T-helper 2 cell treated with Interferon-gamma antibody and Interleukin-4, amounts not matched to agents 100 ng/mL and 5 ng/mL, for 36 hours (primary cell): ENCODE data around the gene PRRC1. TPM values are rescaled to one million over a fixed set of nuclear protein-coding genes. Genes with fewer than 3 reads are reported as not detected.

Source experiments
- intact Hi-C: fragments of 100-400 bp; cut with micrococcal nuclease; formaldehyde crosslinking; loops from one replicate; pipeline ENCODE4 v1.15.1; 2023
- total RNA-seq: library from RNA; stranded (reverse); gene quantifications from 2 replicates; pipeline ENCODE4 v1.2.3, GENCODE V29; 2022

Gene PRRC1
- 51.9 and 56.1 TPM in 2 replicates for total RNA-seq

DNA sequence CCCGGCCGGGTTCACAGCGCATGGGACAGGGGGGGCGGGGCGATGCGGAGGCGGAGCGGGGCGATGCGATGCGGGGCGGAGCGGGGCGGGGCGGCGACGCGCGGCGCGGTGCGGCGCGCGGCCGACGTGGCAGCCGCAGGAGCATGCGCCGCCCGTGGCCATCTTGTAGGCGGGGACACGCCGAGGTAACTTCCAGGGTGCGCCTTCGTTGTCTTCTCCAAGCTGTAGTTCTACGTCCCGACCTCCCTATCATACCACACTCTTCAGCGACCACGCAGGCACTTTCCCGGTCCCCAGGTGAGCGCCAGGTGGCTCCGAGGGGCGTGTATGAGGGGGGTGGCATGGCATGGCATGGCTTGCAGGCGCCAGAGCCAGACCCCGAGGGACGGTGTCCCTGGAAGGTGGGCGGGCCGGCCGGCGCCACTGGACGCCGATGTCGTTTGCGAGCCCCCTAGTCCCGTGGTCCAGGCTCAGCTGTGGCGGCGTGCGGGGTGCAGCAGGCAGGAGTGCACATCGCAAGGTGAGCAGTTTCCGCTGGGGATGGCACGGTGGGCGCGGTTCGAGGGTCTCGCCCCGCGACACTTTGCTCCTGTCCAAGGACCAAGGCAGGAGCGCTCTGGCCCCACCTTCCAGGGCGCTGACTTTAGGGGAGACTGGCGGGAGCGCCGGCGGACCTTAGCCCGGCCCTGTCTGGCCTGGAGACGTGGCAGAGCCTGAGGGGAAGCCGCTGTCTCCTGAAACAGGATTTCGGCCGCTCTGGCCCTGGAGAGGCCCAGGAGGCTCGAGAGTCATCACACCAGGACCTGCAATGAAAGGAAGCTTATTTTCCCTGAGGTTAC is at the start of gene PRRC1:
Gene PRRC1 (plus strand): TSS at position 161 of the 839 bp plus-strand sequence. CDS start 5,840 bp downstream, outside the sequence.
- intact Hi-C loops, result loop anchor here (1.0 to 5.0 kb wide), 7 partner anchors 445 to 1575 kb away; partner anchors contain the start of genes C5orf63, GRAMD2B, ISOC1 and MARCHF3

DNA sequence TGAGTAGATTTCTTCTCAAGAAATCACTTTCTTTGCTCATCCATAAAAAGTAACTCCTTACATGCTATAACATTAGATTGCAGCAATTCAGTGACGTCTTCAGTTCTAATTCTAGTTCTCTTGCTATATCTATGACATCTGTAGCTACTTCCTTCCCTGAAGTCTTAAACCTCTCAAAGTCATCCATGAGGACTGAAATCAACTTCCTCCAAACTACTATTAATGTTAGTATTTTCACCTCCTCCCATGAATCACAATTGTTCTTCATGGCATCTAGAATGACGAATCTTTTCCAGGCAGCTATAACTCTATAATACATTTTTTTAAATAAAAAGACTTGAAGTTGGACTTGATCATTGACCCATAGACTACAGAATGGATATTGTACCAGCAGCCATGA is 46.2 kb upstream of the PRRC1 start:
- intact Hi-C loops, result no loop called here

DNA sequence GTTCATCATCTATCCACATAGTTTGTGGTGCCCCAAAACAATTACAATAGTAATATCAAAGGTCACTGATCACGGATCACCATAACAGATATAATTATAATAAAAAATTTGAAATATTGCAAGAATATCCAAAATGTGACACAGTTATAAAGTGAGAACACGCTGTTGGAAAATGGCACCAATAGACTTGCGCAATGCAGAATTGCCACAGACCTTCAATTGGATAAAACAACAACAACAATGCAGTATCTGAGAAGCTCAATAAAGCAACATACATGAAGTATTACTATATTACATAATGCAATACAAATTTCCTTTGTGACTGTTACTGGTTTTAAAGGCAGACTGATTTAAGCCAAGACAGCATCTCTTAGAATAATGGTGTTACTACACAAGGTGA is 44.7 kb upstream of the PRRC1 start:
- intact Hi-C loops, result no loop called here

DNA sequence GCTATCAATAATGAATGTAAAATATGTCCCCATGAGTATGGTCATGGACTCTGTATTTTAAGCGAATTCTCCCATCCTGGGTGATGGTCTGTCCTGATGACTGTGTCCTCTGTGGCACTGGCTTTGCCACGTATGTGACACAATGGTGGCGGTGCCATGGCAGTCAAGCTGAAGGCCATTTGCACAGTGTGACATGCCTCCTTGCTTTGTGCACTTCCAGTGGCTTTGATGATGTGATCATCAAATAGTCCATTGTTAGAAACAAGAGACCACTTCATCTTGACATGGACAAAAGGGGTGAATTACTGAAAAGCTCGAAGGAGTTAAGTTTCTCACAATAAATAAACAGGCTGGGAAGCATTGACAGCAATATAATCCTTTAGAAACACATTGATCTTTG is 31.0 kb upstream of the PRRC1 start:
- intact Hi-C loops, result no loop called here

DNA sequence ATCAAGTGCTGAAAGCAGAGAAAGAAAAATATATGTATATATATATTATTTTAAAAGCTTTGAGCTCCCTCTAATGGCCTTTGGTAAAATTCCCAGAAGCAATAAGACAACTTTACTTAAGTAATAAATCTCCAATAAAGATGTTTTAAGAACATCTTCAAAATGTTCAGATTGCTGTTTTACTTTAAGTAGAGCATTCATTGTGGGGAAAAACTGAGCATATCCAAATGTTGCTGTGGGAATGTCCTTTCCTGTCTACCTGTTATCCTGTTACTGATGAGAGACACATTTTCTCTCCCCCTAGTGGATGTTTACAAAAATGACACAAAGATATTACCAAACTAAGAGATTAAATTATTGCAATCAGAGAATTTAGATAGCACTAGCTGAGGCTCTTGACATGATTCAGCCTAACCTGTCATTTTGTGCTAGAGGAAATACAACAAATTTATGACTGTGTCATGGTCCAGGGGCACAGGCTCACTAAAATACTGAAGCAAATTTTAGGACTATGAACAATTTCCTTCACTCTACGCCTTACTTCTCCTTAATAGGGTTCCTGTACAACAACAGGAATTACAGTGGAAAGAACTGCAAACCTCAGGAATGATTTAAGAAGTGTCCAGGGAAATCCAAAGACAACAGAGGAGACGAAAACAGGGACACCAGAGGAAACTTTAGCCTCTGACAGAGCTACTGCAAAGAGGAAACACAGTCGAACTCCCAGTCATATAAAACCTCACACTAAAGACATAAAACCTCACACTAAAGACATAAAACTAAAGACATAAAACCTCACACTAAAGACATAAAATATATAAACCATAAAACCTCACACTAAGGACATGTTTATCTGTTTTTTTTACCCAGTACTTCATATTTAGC is 24.3 kb upstream of the PRRC1 start:
- intact Hi-C loops, result loop anchor here (1.0 to 5.0 kb wide), 4 partner anchors 201 to 951 kb away; partner anchors contain the start of gene MEGF10

DNA sequence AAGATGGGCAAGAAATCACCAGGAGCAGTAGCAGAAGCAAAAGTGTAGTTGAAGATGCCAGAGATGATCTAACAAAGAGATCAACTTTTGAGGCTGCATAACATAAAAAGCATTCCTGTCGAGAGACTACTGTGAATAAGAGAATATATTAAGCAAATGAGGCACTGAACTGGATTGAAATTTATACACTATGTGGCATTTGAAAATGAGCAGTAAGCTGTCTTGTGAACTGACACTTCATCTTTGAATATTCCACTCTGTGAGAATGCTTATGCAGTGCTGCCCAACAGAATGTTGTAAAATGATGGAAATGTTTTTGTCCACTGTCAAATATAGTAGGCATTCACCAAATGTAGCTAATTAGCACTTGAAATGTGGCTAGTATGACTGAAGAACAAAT is 18.9 kb upstream of the PRRC1 start:
- intact Hi-C loops, result no loop called here

DNA sequence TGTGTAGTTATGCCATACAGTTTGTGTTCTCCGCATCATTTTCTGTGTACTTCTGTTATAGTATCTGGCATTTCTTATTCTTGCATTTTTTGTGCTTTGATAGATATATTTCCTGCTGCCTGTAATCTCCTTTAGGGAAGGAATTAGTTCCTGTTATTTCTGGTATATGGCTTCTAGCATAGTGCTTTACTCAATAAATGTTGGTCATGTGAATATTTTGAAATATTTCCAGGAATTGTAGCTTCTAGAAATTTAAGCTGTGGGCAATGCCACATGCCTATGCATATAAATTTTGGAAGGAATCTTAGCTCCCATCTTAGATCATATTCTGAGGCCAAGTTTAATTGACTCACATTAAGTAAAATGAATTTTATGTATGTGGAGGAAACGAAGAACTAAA is 11.5 kb upstream of the PRRC1 start:
- intact Hi-C loops, result no loop called here

DNA sequence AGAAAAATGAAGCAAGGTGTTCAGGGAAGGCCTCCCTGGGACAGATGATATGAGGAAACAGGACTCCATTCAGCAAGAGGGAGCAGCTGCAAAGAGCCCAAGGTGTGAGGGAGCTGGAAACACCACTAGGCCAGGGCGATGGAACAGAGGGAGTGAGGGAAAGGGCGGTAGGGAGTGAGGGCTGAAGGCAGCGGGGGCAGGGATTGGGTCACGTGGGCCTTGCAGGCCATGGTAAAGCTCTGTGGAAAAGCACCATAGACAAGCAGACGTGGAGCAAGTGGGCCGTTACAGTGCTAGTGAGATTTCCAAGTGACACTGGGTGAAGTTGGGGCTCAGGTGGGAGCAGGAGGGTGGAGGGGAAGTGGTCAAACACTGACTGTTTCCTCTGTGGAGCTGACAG is 10.8 kb upstream of the PRRC1 start:
- intact Hi-C loops, result no loop called here

DNA sequence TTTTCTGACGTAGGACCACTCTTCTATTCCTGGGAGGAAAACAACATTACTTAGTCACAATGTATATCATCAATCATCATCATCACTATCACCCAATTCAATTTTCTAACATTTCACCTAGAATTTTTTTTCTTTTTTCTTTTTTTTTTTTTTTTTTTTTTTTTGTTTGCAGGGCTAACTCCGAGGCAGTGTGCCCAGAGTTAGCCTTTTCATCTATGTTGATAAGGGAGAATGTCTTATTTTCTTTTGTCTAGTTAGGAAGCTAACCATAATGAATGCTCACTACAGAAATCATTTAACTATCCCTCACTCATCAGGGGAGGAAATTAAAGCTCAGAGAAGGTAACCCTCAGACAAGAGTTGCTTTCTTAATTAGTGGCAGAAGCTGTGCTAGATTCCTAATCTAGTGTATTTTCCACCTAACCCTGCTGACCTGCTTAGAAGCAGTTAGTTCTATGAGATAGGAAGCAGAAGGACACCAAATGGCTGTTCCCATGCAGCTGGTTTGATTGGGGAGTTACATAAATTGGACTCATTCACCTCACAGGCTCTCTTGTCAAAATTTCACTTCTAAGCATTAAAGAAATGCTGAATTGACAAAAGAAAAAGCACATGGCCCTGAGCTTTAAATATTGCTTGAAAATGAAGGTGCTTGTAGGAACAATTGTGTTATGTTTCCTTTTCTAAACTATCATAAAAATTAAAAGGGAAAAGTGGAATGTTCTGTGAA is 8.6 kb upstream of the PRRC1 start:
- intact Hi-C loops, result no loop called here

DNA sequence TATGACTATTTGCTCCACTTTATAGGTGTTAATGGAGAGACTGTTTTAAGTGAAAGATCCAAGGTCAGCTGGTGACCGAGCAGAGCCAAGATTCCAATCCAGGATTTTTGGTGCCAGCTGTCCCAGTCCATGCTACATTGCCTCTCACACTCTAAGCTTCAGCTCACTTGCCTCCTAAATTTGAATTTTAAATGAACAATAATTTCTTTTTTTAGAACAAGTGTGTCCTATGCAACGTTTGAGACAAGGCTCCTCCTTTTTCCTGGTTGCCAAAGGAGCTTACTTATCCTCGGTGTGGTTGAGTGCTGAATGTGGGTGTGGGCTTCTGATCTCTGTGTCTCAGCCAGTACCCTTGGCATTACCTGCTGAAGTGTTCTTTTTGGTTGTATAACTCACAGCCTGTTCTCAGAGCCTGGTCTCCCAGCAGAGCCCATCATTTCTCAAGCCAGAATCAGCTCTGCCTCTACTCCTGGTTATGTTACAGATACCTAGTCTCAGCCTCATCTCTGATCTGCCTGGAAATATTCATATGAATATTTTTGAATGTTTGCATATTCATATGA is 4.0 kb upstream of the PRRC1 start:
- intact Hi-C loops, result no loop called here

DNA sequence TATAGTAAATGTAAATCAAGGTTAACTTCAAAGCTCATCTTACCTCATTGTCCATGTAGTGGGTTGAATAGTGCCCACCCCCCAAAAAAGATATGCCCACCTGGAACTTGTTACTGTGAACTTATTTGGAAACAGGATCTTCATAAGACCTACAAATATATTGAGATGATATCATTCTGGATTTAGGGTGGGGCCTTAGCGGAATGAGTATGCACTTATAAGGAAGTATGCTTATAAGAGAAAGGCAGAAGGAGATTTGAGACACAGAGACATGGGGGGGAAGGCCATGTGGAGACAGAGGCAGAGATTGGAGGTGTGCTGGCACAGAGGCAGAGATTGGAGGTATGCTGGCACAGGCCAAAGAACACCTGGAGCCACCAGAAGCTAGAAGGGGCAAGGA is 2.6 kb upstream of the PRRC1 start:
- intact Hi-C loops, result loop anchor here (5.0 kb wide), 3 partner anchors 443 to 1577 kb away; partner anchors contain the start of genes C5orf63, GRAMD2B and ISOC1

DNA sequence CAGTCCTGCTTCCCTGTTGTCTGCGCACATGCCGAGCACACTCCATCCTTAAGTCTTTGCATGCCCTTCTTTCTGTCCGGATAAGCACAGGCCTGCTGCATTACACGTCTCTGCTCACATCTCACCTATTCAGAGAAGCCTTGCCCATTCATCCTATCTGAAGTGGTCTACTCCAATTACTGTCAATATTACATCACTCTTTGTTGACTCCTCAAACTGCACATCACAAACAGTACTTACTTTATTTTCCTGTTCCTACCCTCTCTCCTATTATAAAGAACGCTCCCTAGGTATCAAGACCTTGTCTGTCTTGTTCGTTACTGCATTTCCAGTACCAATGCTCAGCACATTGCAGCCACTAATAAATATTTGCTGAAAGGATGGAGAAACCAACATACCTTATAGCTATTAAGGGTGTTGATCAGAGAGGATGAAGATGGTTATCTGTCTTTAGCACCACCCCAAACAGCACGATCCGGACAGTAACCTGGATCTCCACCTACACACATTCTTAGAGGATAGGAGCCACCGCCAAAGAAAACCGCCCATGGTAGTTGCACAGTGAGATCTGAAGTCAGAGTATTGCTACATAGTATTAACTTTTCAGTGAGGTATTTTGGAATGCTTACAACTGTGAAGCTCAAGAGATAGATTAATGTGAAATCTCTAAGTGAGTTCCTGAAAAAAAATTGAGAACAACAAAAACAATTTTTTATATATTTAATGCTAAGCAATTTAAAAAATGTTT is 1.6 kb upstream of the PRRC1 start:
- intact Hi-C loops, result loop anchor here (5.0 kb wide), 3 partner anchors 444 to 1576 kb away; partner anchors contain the start of genes C5orf63, GRAMD2B and ISOC1

DNA sequence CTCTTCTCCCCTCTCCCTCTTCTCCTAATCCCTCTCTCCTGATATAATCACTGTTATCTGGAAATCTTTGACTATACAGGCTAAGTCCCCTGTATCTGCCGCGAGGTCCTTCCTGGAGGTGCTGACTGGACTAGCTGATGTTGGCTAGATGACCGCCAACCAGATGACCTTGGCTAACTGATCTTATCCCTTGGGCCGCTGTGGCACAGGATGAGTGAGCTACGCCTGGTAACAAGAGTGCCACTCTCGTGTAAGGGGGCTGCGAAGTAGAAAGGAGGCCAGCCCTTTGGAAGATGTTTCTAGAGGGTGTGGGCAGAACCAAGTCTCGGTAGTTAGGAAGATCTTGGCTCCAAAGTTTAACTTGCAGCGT is 345 bp upstream of the PRRC1 start:
- intact Hi-C loops, result loop anchor here (1.0 to 5.0 kb wide), 6 partner anchors 445 to 1575 kb away; partner anchors contain the start of genes C5orf63, GRAMD2B, ISOC1 and MARCHF3

DNA sequence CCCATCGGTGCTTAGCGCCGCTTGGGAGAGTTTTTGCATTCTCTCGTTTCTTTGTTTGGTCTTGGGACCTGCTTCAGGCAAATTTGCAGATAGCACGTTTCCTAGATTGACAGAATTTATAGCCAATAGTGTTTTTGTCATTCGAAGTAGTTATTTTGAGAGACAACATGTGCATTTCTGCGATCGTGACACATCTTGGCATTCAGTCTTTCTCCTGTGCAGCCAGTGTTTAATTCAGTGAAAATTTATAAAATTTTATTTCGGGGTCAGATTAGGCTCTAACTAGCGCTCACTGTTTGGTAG is 830 bp downstream of the PRRC1 start:
- intact Hi-C loops, result loop anchor here (2.0 to 5.0 kb wide), 4 partner anchors 446 to 1574 kb away; partner anchors contain the start of genes C5orf63, GRAMD2B, ISOC1 and PHAX

DNA sequence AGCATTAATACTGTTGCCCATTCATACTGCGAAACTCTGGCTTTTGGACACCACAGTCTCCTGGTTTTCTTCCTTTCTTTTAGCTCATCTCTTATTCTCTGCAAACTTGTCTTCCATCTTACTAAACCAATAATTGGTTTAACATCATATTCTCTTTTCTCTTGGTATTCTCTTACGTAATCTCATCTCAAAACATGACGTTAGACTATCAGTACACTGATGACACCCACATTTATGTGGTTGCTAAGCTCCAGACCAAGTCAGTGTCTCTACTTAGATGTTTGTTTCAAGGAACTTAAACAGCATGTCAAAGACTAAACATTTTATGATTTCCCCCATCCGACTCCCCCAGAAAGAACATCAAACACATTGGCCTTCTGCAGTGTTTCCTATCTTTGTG is 2.1 kb downstream of the PRRC1 start:
- intact Hi-C loops, result loop anchor here (2.0 to 5.0 kb wide), 4 partner anchors 447 to 1573 kb away; partner anchors contain the start of genes C5orf63, GRAMD2B, ISOC1 and PHAX

DNA sequence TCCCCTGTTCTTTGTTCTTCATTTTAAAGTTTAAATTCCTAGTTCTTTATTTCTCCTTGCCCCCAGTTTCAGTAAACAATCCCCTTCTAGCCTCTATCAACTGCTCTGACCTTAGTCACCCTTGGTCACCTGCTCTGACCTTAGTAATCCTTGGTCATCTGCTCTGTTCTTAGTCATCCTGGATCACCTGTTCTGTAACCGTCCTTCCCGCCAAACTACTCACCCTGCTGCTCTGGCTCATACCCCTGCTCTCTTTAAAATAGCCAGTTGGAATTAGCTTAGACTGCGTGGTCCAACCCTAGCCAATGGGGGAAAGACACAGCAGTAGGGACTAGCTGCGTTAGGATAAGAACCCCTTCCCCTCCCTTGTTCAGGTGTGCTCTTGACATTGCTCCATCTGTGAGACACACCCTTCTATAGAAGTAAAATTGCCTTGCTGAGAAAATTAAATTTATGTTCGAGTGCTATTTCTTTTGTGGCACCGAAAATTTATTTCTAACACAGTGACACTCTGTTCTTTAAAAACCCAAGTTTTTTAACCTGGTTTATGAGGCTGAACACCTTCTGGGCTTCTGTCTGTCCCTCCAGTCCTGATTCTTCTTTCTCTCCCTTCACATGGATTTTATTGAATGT is 3.8 kb downstream of the PRRC1 start:
- intact Hi-C loops, result no loop called here

DNA sequence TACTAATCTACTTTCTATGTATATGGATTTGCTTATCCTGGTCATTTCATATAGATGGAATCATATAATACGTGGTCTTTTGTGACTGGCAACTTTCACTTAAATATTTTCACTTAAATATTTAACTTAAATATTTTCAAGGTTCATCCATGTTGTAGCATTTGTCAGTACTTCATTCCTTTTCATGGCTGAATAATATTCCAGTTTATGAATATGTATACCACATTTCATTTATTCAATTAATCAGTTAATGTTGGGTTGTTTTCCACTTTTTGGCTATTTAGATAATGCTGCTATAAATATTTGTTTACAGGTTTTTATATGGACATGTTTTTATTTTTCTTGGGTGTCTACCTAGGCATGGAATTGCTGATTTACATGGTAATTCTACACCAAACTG is 7.7 kb downstream of the PRRC1 start:
- intact Hi-C loops, result no loop called here

DNA sequence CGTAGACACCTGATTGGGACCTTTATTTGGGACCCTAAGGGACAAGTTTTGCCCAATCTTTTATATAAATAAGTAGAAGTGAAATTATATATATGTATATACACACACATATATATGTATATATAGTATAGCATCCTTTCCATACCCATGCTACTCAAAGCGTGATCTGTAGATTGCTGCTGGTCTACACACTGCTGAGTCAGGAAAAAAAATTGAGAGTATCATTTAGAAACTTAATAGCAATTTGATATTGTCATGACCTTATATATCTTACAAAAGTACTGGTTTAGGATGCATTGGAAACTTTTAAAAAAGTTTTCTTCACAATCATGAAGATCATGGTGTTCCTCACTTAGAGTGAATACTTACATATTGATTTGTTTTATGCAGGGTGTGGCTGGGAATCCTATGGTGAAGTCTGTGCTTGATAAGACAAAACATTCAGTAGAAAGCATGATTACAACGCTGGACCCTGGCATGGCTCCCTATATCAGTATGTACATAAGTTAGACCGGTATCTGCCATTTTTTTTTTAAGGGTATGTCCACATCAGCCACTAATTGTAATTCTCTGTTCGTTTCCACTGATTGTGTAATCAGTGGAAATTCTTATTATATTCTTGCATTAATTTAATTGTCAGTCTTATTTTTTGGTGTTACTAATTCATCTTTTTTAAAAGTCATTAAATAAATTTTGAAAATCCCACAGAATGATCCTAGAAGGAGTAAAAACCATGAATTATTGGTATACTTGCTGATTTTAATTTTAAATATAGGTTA is 12.7 kb downstream of the PRRC1 start:
- intact Hi-C loops, result no loop called here

DNA sequence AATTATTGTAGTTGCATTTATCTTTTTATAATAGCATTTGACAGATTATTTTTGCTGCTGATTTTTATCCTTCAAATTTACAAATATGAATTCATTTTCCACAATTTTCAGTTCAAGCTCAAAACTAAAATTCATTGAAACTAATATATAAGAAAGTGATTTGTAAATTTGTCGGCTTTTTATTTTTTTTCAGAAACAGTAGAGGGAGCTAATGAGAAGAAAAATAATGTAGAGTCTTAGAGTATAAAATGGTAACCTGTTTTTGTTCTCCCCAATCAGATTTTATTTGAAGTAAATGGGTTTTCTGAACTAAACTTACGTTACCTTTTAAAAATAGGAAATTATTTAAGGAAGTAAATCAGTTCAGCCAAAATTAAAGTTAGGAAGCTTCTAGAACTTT is 19.2 kb downstream of the PRRC1 start:
- intact Hi-C loops, result no loop called here
